Neural progenitor cell (in vitro differentiated cells): ENCODE results near the gene TEAD1. TPM values are rescaled to one million over a fixed set of nuclear protein-coding genes. Genes with fewer than 3 reads are reported as not detected.

Source experiments
- DNase-seq: peaks from one replicate; pipeline ENCODE4 v3.0.0-alpha.2; 2016; ENCODE audit warnings: low spot score
- H2AFZ ChIP-seq: fragments of 200-600 bp; sonication (generic); replicated peaks from 2 replicates; pipeline ENCODE4 v1.6.1; 2016; ENCODE audit warnings: antibody characterized with exemption
- H3F3A ChIP-seq: fragments of 200-600 bp; sonication (generic); 2 replicates; pipeline ENCODE4 v1.6.1; 2016; ENCODE audit warnings: antibody characterized with exemption, low read depth
- H3K27ac ChIP-seq: fragments of 200-600 bp; sonication (generic); 2 replicates; pipeline ENCODE4 v1.5.1; 2016; ENCODE audit warnings: mild to moderate bottlenecking
- H3K27me3 ChIP-seq: fragments of 200-600 bp; sonication (generic); 2 replicates; pipeline ENCODE4 v1.6.1; 2016; ENCODE audit warnings: mild to moderate bottlenecking, moderate library complexity
- H3K36me3 ChIP-seq: fragments of 200-600 bp; sonication (generic); 2 replicates; pipeline ENCODE4 v1.5.1; 2016
- H3K4me1 ChIP-seq: fragments of 200-600 bp; sonication (generic); 2 replicates; pipeline ENCODE4 v1.6.1; 2016; ENCODE audit warnings: mixed run types
- H3K4me2 ChIP-seq: fragments of 200-600 bp; sonication (generic); 2 replicates; pipeline ENCODE4 v1.6.1; 2016
- H3K4me3 ChIP-seq: fragments of 200-600 bp; sonication (generic); 2 replicates; pipeline ENCODE4 v1.5.1; 2016
- H3K79me2 ChIP-seq: fragments of 200-600 bp; sonication (generic); 2 replicates; pipeline ENCODE4 v1.6.1; 2016; ENCODE audit warnings: low read depth
- H3K9ac ChIP-seq: fragments of 200-600 bp; sonication (generic); 2 replicates; pipeline ENCODE4 v1.6.1; 2016
- H3K9me3 ChIP-seq: fragments of 200-600 bp; sonication (generic); 2 replicates; pipeline ENCODE4 v1.5.1; 2016; ENCODE audit warnings: low read depth
- H4K20me1 ChIP-seq: fragments of 200-600 bp; sonication (generic); 2 replicates; pipeline ENCODE4 v1.6.1; 2016; ENCODE audit warnings: low read depth
- H3K27ac Mint-ChIP-seq: 3 replicates; pipeline ENCODE4 v1.8.0; 2021; ENCODE audit warnings: mixed read lengths
- H3K27me3 Mint-ChIP-seq: 2 replicates; pipeline ENCODE4 v1.8.0; 2022; ENCODE audit warnings: low read depth, mild to moderate bottlenecking, inconsistent platforms, moderate library complexity, mixed read lengths; ENCODE audit not compliant: insufficient read depth
- H3K36me3 Mint-ChIP-seq: 3 replicates; pipeline ENCODE4 v1.8.0; 2021; ENCODE audit warnings: mixed read lengths
- H3K4me1 Mint-ChIP-seq: 3 replicates; pipeline ENCODE4 v1.8.0; 2021; ENCODE audit warnings: mixed read lengths
- H3K4me3 Mint-ChIP-seq: 3 replicates; pipeline ENCODE4 v1.8.0; 2021; ENCODE audit warnings: mild to moderate bottlenecking, moderate library complexity, mixed read lengths
- H3K9me3 Mint-ChIP-seq: 3 replicates; pipeline ENCODE4 v1.8.0; 2020; ENCODE audit warnings: mixed read lengths
- CTCF ChIP-seq: fragments of 200-600 bp; sonication (generic); IDR thresholded peaks from 2 replicates; pipeline ENCODE4 v1.5.1; 2017; ENCODE audit warnings: antibody characterized with exemption, mild to moderate bottlenecking
- EZH2 ChIP-seq: fragments of 200-600 bp; sonication (generic); IDR thresholded peaks from 2 replicates; pipeline ENCODE4 v1.6.1; 2017; ENCODE audit warnings: antibody characterized with exemption, mild to moderate bottlenecking, moderate library complexity
- EZH2phosphoT487 ChIP-seq: fragments of 200-600 bp; sonication (generic); IDR thresholded peaks from 2 replicates; pipeline ENCODE4 v1.6.1; 2017; ENCODE audit warnings: antibody characterized with exemption
- total RNA-seq: library from RNA; depleted of rRNA; stranded (reverse); fragments of >200 nt; gene quantifications from 2 replicates; pipeline ENCODE4 v1.2.3, GENCODE V29; 2015; ENCODE audit warnings: low replicate concordance

TEAD1 gene
- total RNA-seq, 1 donor from 2014 or later: 98.3 TPM

- Mint-ChIP-seq H3K4me1 (peaks cover 38% of the 10 kb centered on the region), H3K27ac (peak overlapping the region; percentile 5), H3K9me3 (no peaks in the 10 kb centered on the region), H3K4me3 (no peak overlapping the region), H3K36me3 (no peaks in the 10 kb centered on the region), H3K27me3 (peaks cover 15% of the 10 kb centered on the region)
- no peaks in the 10 kb centered on the region for H4K20me1 ChIP-seq
- peaks cover 18% of the 10 kb centered on the region for H3K4me1 ChIP-seq
- no peaks in the 10 kb centered on the region for H3K36me3 ChIP-seq
- H3K4me2 ChIP-seq: no peak overlapping the region
- H2AFZ ChIP-seq: no peak overlapping the region
- no peak overlapping the region for H3K27ac ChIP-seq
- H3K9me3 ChIP-seq: no peaks in the 10 kb centered on the region
- no peaks in the 10 kb centered on the region for H3K27me3 ChIP-seq
- no peak overlapping the region for H3K4me3 ChIP-seq
- H3K9ac ChIP-seq: no peak overlapping the region
- H3F3A ChIP-seq: peaks cover 7% of the 10 kb centered on the region
- DNase-seq: no peak
- H3K79me2 ChIP-seq: no peaks in the 10 kb centered on the region
- TF ChIP-seq CTCF (no peak), EZH2 (no peak), EZH2phosphoT487 (no peak)
These were observed 293.9 kb downstream of the TEAD1 start for GRCh38 chr11:12968101-12968500.

- H2AFZ ChIP-seq: no peak overlapping the region
- no peaks in the 10 kb centered on the region for H4K20me1 ChIP-seq
- Mint-ChIP-seq H3K9me3 (no peaks in the 10 kb centered on the region), H3K36me3 (no peaks in the 10 kb centered on the region), H3K4me1 (peaks cover 38% of the 10 kb centered on the region), H3K27ac (no peak overlapping the region), H3K4me3 (no peak overlapping the region), H3K27me3 (peaks cover 15% of the 10 kb centered on the region)
- TF ChIP-seq CTCF (no peak), EZH2phosphoT487 (no peak), EZH2 (no peak)
- no peak overlapping the region for H3K4me2 ChIP-seq
- no peaks in the 10 kb centered on the region for H3K27me3 ChIP-seq
- H3K4me1 ChIP-seq: peaks cover 18% of the 10 kb centered on the region
- no peak overlapping the region for H3K27ac ChIP-seq
- H3K9ac ChIP-seq: no peak overlapping the region
- H3K9me3 ChIP-seq: no peaks in the 10 kb centered on the region
- no peaks in the 10 kb centered on the region for H3K36me3 ChIP-seq
- H3F3A ChIP-seq: peaks cover 7% of the 10 kb centered on the region
- no peaks in the 10 kb centered on the region for H3K79me2 ChIP-seq
- no peak for DNase-seq
- no peak overlapping the region for H3K4me3 ChIP-seq
These were observed 294.6 kb downstream of the TEAD1 start for GRCh38 chr11:12968826-12969225.

- Histone ChIP-seq H3K4me2 (no peak overlapping the region), H3F3A (no peaks in the 10 kb centered on the region), H4K20me1 (no peaks in the 10 kb centered on the region), H3K4me3 (no peak overlapping the region), H3K9ac (no peak overlapping the region), H3K4me1 (peaks cover 2% of the 10 kb centered on the region), H3K79me2 (no peaks in the 10 kb centered on the region), H3K27me3 (no peaks in the 10 kb centered on the region), H3K9me3 (no peaks in the 10 kb centered on the region), H3K36me3 (no peaks in the 10 kb centered on the region), H2AFZ (no peak overlapping the region), H3K27ac (no peak overlapping the region)
- DNase-seq: no peak
- Mint-ChIP-seq H3K27me3 (peaks cover 8% of the 10 kb centered on the region), H3K4me3 (no peak overlapping the region), H3K27ac (no peak overlapping the region), H3K36me3 (no peaks in the 10 kb centered on the region), H3K9me3 (no peaks in the 10 kb centered on the region), H3K4me1 (peaks cover 15% of the 10 kb centered on the region)
- no peak for TF ChIP-seq EZH2phosphoT487
- no peak for TF ChIP-seq CTCF
- TF ChIP-seq EZH2: no peak
These were observed 297.7 kb downstream of the TEAD1 start for GRCh38 chr11:12971955-12972354.
